H1 (cell line): ENCODE data around the gene LBH. TPM values are rescaled to one million over a fixed set of nuclear protein-coding genes. Genes with fewer than 3 reads are reported as not detected.

Experiments
- CTCF ChIA-PET: fragments of 300-600 bp; sonication (Branson Sonifier 250); formaldehyde crosslinking; loops from one replicate; lab custom pipeline; 2021; ENCODE audit not compliant: partially characterized antibody; lab: Charles Lee
- POLR2A ChIA-PET: fragments of 300-600 bp; sonication (Branson Sonifier 250); formaldehyde crosslinking; loops from one replicate; lab custom pipeline; 2021; ENCODE audit warnings: inconsistent platforms; ENCODE audit not compliant: partially characterized antibody; lab: Charles Lee
- DNase-seq, 2 experiments: peaks; one replicate each; pipeline versions ENCODE4 v3.0.0 to v3.0.0-alpha.2; 2010 to 2022; ENCODE audit warnings: low spot score in 2 of 2, low read depth in 1 of 2, mixed read lengths in 1 of 2
- FAIRE-seq: peaks from 2 replicates; lab custom pipeline; 2011; peaks lifted over from hg19 to GRCh38; lab: Jason Lieb, UNC
- H2AFZ ChIP-seq: 2 replicates; pipeline ENCODE4 v1.8.1; 2012; ENCODE audit warnings: low read length, inconsistent platforms
- H2AK5ac ChIP-seq: 2 replicates; pipeline ENCODE4 v1.6.1; 2013; ENCODE audit warnings: low read depth, low read length
- H2BK120ac ChIP-seq: replicated peaks from 2 replicates; pipeline ENCODE3; 2013; ENCODE audit warnings: low read depth, low read length, inconsistent platforms
- H2BK12ac ChIP-seq: 2 replicates; pipeline ENCODE4 v1.6.1; 2013; ENCODE audit warnings: low read depth, low read length
- H2BK15ac ChIP-seq: 2 replicates; pipeline ENCODE4 v1.6.1; 2013; ENCODE audit warnings: low read length
- H2BK20ac ChIP-seq: 2 replicates; pipeline ENCODE4 v1.6.1; 2013; ENCODE audit warnings: low read length
- H2BK5ac ChIP-seq: 2 replicates; pipeline ENCODE4 v1.6.1; 2013; ENCODE audit warnings: low read depth, low read length
- H3K14ac ChIP-seq: 2 replicates; pipeline ENCODE4 v1.6.1; 2013; ENCODE audit warnings: inconsistent platforms; ENCODE audit not compliant: insufficient read length
- H3K18ac ChIP-seq: 2 replicates; pipeline ENCODE4 v1.6.1; 2013; ENCODE audit warnings: low read length; ENCODE audit errors: extremely low read depth
- H3K23ac ChIP-seq: 2 replicates; pipeline ENCODE4 v1.6.1; 2013; ENCODE audit warnings: inconsistent platforms; ENCODE audit not compliant: insufficient read length
- H3K23me2 ChIP-seq: 2 replicates; pipeline ENCODE4 v1.6.1; 2013; ENCODE audit warnings: low read depth, low read length
- H3K27ac ChIP-seq: 2 replicates; pipeline ENCODE4 v1.6.1; 2011; ENCODE audit warnings: low read depth, low read length, inconsistent platforms
- H3K27me3 ChIP-seq, 4 experiments: replicated peaks in 1 of 4; 1 replicate in 1 of 4; 2 replicates in 3 of 4; pipeline versions ENCODE4 v1.6.1 to v1.8.1; 2011 to 2013; ENCODE audit warnings: low read length in 3 of 4, mild to moderate bottlenecking in 3 of 4, inconsistent platforms in 2 of 4, mixed read lengths in 2 of 4, moderate library complexity in 1 of 4; ENCODE audit not compliant: control insufficient read depth in 3 of 4, insufficient read depth in 3 of 4; ENCODE audit errors: extremely low read depth in 1 of 4
- H3K36me3 ChIP-seq, 4 experiments: 2 replicates each; pipeline versions ENCODE4 v1.6.1 to v1.8.1; 2011 to 2013; ENCODE audit warnings: mild to moderate bottlenecking in 4 of 4, low read length in 3 of 4, moderate library complexity in 2 of 4, control low read depth in 1 of 4, inconsistent platforms in 1 of 4; ENCODE audit not compliant: insufficient read depth in 4 of 4, control insufficient read depth in 2 of 4
- H3K4ac ChIP-seq: replicated peaks from 2 replicates; pipeline ENCODE3; 2013; ENCODE audit warnings: low read length, low read depth, mixed read lengths, inconsistent platforms; ENCODE audit not compliant: insufficient read length
- H3K4me1 ChIP-seq, 4 experiments: replicated peaks in 1 of 4; 1 replicate in 1 of 4; 2 replicates in 3 of 4; pipeline versions ENCODE4 v1.6.1 to v1.8.1; 2011 to 2013; ENCODE audit warnings: low read length in 3 of 4, inconsistent platforms in 2 of 4, mixed read lengths in 1 of 4; ENCODE audit not compliant: insufficient read depth in 4 of 4, control insufficient read depth in 3 of 4
- H3K4me2 ChIP-seq, 2 experiments: 2 replicates each; pipeline versions ENCODE4 v1.6.1 to v1.8.1; 2011 to 2013; ENCODE audit warnings: low read depth in 2 of 2, low read length in 2 of 2, control low read depth in 1 of 2, inconsistent platforms in 1 of 2, mild to moderate bottlenecking in 1 of 2; ENCODE audit not compliant: insufficient read depth in 1 of 2
- H3K4me3 ChIP-seq, 4 experiments: fragments of 200-600, 300-600 bp in 1 of 4; sonication (generic), shearing (Covaris generic), sonication (Bioruptor Twin) in 1 of 4; 2 replicates each; pipeline versions ENCODE4 v1.5.1 to v1.8.1; 2011 to 2016; ENCODE audit warnings: low read length in 4 of 4, low read depth in 3 of 4, control low read depth in 2 of 4, inconsistent platforms in 2 of 4, mild to moderate bottlenecking in 2 of 4, mixed read lengths in 1 of 4, moderate library complexity in 1 of 4; ENCODE audit not compliant: insufficient read depth in 2 of 4; ENCODE audit errors: extremely low read depth in 1 of 4
- H3K56ac ChIP-seq: replicated peaks from 2 replicates; pipeline ENCODE3; 2013; ENCODE audit warnings: low read depth, mild to moderate bottlenecking, mixed read lengths, low read length, inconsistent platforms; ENCODE audit not compliant: insufficient read length
- H3K79me1 ChIP-seq: 2 replicates; pipeline ENCODE4 v1.6.1; 2013; ENCODE audit warnings: low read depth, low read length, control low read depth
- H3K79me2 ChIP-seq, 2 experiments: 2 replicates each; pipeline versions ENCODE4 v1.6.1 to v1.8.1; 2012 to 2013; ENCODE audit warnings: low read length in 2 of 2, mild to moderate bottlenecking in 2 of 2, inconsistent platforms in 1 of 2; ENCODE audit not compliant: insufficient read depth in 2 of 2, control insufficient read depth in 1 of 2
- H3K9ac ChIP-seq, 4 experiments: replicated peaks in 1 of 4; 1 replicate in 1 of 4; 2 replicates in 3 of 4; pipeline versions ENCODE4 v1.6.1 to v1.8.1; 2011 to 2013; ENCODE audit warnings: low read depth in 3 of 4, low read length in 3 of 4, control low read depth in 2 of 4, mild to moderate bottlenecking in 2 of 4, moderate library complexity in 2 of 4, inconsistent platforms in 1 of 4; ENCODE audit errors: extremely low read depth in 1 of 4
- H3K9me3 ChIP-seq, 2 experiments: 2 replicates each; pipeline versions ENCODE4 v1.6.1 to v1.8.1; 2012 to 2013; ENCODE audit warnings: mild to moderate bottlenecking in 2 of 2, moderate library complexity in 2 of 2, control low read depth in 1 of 2, inconsistent platforms in 1 of 2, low read depth in 1 of 2, low read length in 1 of 2, mixed read lengths in 1 of 2; ENCODE audit not compliant: insufficient read depth in 2 of 2
- H4K20me1 ChIP-seq, 2 experiments: replicated peaks in 1 of 2; 2 replicates each; pipeline versions ENCODE3 to v1.8.1; 2011 to 2013; ENCODE audit warnings: inconsistent platforms in 2 of 2, low read length in 2 of 2, mild to moderate bottlenecking in 1 of 2; ENCODE audit not compliant: insufficient read depth in 2 of 2, control insufficient read depth in 1 of 2
- H4K5ac ChIP-seq: 2 replicates; pipeline ENCODE4 v1.6.1; 2013; ENCODE audit warnings: low read length, low read depth, mixed read lengths, inconsistent platforms; ENCODE audit not compliant: insufficient read length
- H4K8ac ChIP-seq: 2 replicates; pipeline ENCODE4 v1.8.0; 2013; ENCODE audit warnings: mild to moderate bottlenecking, moderate library complexity, low read length, inconsistent platforms; ENCODE audit not compliant: insufficient read depth; ENCODE audit errors: extremely low read depth
- H4K91ac ChIP-seq: replicated peaks from 2 replicates; pipeline ENCODE3; 2013; ENCODE audit warnings: low read length, mixed read lengths, inconsistent platforms; ENCODE audit not compliant: insufficient read length
- CEBPB ChIP-seq: IDR thresholded peaks from 2 replicates; pipeline ENCODE4 v1.6.1; 2012; ENCODE audit warnings: low read depth, low read length
- CHD1 ChIP-seq: IDR thresholded peaks from 2 replicates; pipeline ENCODE4 v1.6.1; 2012; ENCODE audit warnings: low read depth, low read length, improper control_type of control experiment
- CTBP2 ChIP-seq: IDR thresholded peaks from 2 replicates; pipeline ENCODE4 v1.7.0; 2011; ENCODE audit warnings: borderline replicate concordance, mild to moderate bottlenecking, moderate library complexity, mixed read lengths, low read length; ENCODE audit not compliant: insufficient read depth, insufficient read length
- FOSL1 ChIP-seq: IDR thresholded peaks from 2 replicates; pipeline ENCODE4 v1.6.1; 2011; ENCODE audit warnings: mild to moderate bottlenecking, low read depth, low read length, moderate library complexity; ENCODE audit not compliant: insufficient read depth
- RXRA ChIP-seq: IDR thresholded peaks from 2 replicates; pipeline ENCODE4 v1.6.1; 2011; ENCODE audit warnings: low read depth, mild to moderate bottlenecking, low read length, moderate library complexity; ENCODE audit not compliant: insufficient read depth
- TAF7 ChIP-seq: optimal IDR thresholded peaks from 2 replicates; pipeline ENCODE3; 2011; ENCODE audit warnings: low read depth, mild to moderate bottlenecking, inconsistent platforms, low read length, moderate library complexity, borderline replicate concordance
- WGBS, 2 experiments: shearing (Covaris generic) in 1 of 2; methylation state at CpG; one replicate each; pipeline versions ENCODE4 v1.1.6 to v1.1.7; 2013 to 2015; ENCODE audit warnings: low lambda C conversion rate in 2 of 2, mixed read lengths in 2 of 2, inconsistent platforms in 1 of 2, low coverage in 1 of 2, missing lambda C conversion rate in 1 of 2; ENCODE audit not compliant: insufficient replicate concordance in 2 of 2, insufficient coverage in 1 of 2, insufficient read length in 1 of 2; ENCODE audit errors: extremely low coverage in 1 of 2, missing lambda C conversion rate in 1 of 2; 5-methylcytosine and 5-hydroxymethylcytosine counted together
- polyA plus RNA-seq, 7 experiments: library from polyadenylated mRNA; depleted of rRNA in 3 of 7; stranded (reverse) in 5 of 7; unstranded in 2 of 7; fragments of >200 nt in 5 of 7; fragments of 200-250 nt in 2 of 7; gene quantifications; 1 replicate in 5 of 7; 2 replicates in 1 of 7; 4 replicates in 1 of 7; pipeline versions ENCODE4 v1.2.1 to v1.2.3, GENCODE V29; 2011 to 2013; ENCODE audit warnings: missing spikeins in 2 of 7, mixed read lengths in 2 of 7
- total RNA-seq: library from RNA; stranded (reverse); fragmentation: NEBNext Ultra II Directional; extraction: Animal tissue kit (Norgen Biotek cat#: 25700); gene quantifications from 2 replicates; pipeline ENCODE4 v1.2.1, GENCODE V29; 2021
- TF ChIP-seq, protein P1 (sequence below): IDR thresholded peaks from 2 replicates; pipeline ENCODE4 v1.6.1; 2012; ENCODE audit warnings: inconsistent platforms
- TF ChIP-seq, protein P2 (sequence below): IDR thresholded peaks from 2 replicates; pipeline ENCODE4 v1.6.1; 2011; ENCODE audit warnings: low read length, improper control_type of control experiment
- TF ChIP-seq, protein P3 (sequence below), 3 experiments: IDR thresholded peaks; 1 replicate in 2 of 3; 2 replicates in 1 of 3; pipeline versions ENCODE4 v1.5.1 to v1.6.1; 2011; ENCODE audit warnings: low read length in 3 of 3, mild to moderate bottlenecking in 3 of 3, inconsistent platforms in 2 of 3, low read depth in 1 of 3, moderate library complexity in 1 of 3; ENCODE audit not compliant: insufficient read depth in 1 of 3; ENCODE audit errors: control extremely low read depth in 1 of 3

LBH gene
- total and polyA plus RNA-seq, 2 of the 8 experiments (the other 6 are each of a cell fraction or from before 2014, with no cell fraction given), result 25.7 to 34.5 TPM

DNA sequence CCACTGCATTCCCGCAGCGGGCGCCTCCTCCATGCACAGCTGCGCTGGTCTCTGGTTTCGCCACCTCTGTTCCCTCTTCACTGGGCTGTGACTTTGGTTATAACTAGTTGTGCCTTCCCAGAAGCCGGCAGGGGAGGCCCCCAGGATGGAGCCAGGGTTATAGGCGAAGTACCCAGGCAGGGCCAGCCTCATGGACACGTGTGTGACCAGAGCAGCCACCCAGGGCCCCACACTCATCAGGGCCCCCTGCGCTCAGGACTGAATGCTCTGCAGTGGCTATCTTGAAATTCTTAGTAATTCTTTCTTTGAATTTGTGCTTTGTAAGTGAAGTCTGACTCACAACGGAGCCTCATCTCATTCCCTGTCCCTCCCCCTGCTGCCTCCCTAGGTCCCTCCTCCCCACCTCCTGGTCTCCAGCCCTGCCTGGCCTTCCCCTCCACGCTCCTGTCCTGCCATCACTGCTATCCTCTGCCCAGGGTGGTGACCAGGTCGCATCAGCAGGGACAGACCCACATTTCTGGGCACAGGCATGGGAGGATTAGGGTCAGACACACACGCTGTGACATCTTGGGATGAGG, 38.1 kb upstream of the LBH start:
- Histone ChIP-seq H3K23ac (no peak overlapping the region), H2BK5ac (no peak overlapping the region), H3K9ac (no peak overlapping the region), H4K5ac (no peak overlapping the region), H2AFZ (no peak overlapping the region), H3K27me3 (no peaks in the 10 kb centered on the region), H3K36me3 (no peaks in the 10 kb centered on the region), H2BK15ac (no peak overlapping the region), H3K56ac (no peak overlapping the region), H2AK5ac (no peak overlapping the region), H4K91ac (no peak overlapping the region), H3K9me3 (no peaks in the 10 kb centered on the region), H3K23me2 (no peaks in the 10 kb centered on the region), H4K8ac (no peak overlapping the region; the same call in 1 of the 2 replicates), H2BK12ac (no peak overlapping the region), H4K20me1 (no peaks in the 10 kb centered on the region), H3K79me1 (no peaks in the 10 kb centered on the region), H3K27ac (no peak overlapping the region), H3K79me2 (no peaks in the 10 kb centered on the region), H3K4me1 (peaks cover 0 to 11% (median 3%) of the 10 kb centered on the region in 4 experiments; a peak in 3 of 7 replicates), H3K4me3 (no peak overlapping the region), H2BK20ac (no peak overlapping the region), H2BK120ac (no peak overlapping the region), H3K18ac (no peak overlapping the region), H3K4ac (no peak overlapping the region), H3K14ac (no peak overlapping the region), H3K4me2 (no peak overlapping the region)
- CTCF ChIA-PET, result interaction anchor here (0.8 to 1.6 kb wide), 4 partner anchors 11 to 28 kb away, joined by 3 to 11 read pairs (median 4); no protein-coding TSS in a partner anchor
- 83% methylated on average over 9 of the region's 13 CpGs; no CpG with 5 or more reads in 1 of the 2 experiments for WGBS, 2 experiments
- DNase-seq (no peak), FAIRE-seq (no peak)
- POLR2A ChIA-PET, result no interaction called here
- TF ChIP-seq RXRA (no peak), TAF7 (no peak), CTBP2 (no peak), CHD1 (no peak), FOSL1 (no peak), CEBPB (no peak)
- TF ChIP-seq, protein P1, sequence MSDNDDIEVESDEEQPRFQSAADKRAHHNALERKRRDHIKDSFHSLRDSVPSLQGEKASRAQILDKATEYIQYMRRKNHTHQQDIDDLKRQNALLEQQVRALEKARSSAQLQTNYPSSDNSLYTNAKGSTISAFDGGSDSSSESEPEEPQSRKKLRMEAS, result no peak
- TF ChIP-seq, protein P2, sequence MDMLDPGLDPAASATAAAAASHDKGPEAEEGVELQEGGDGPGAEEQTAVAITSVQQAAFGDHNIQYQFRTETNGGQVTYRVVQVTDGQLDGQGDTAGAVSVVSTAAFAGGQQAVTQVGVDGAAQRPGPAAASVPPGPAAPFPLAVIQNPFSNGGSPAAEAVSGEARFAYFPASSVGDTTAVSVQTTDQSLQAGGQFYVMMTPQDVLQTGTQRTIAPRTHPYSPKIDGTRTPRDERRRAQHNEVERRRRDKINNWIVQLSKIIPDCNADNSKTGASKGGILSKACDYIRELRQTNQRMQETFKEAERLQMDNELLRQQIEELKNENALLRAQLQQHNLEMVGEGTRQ, result no peak
- TF ChIP-seq, protein P3, sequence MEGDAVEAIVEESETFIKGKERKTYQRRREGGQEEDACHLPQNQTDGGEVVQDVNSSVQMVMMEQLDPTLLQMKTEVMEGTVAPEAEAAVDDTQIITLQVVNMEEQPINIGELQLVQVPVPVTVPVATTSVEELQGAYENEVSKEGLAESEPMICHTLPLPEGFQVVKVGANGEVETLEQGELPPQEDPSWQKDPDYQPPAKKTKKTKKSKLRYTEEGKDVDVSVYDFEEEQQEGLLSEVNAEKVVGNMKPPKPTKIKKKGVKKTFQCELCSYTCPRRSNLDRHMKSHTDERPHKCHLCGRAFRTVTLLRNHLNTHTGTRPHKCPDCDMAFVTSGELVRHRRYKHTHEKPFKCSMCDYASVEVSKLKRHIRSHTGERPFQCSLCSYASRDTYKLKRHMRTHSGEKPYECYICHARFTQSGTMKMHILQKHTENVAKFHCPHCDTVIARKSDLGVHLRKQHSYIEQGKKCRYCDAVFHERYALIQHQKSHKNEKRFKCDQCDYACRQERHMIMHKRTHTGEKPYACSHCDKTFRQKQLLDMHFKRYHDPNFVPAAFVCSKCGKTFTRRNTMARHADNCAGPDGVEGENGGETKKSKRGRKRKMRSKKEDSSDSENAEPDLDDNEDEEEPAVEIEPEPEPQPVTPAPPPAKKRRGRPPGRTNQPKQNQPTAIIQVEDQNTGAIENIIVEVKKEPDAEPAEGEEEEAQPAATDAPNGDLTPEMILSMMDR (IDR thresholded peaks at IDR 0.05; ENCODE audit: control extremely low read depth in 1 of 3, insufficient read depth in 1 of 3, low read depth in 1 of 3, low read length in 3 of 3), result no peak
